Measurements from ENCODE around the gene ASAH2B. TPM values are rescaled to one million over a fixed set of nuclear protein-coding genes. Genes with fewer than 3 reads are reported as not detected.

The ASAH2B gene
- total and polyA plus RNA-seq, 2 of the 4 experiments (the other 2 are of a cell fraction): 3.7 to 5.0 TPM

GRCh38 chr10:50796693-50797092, 57.0 kb downstream of the ASAH2B start:
- Histone ChIP-seq H3K27me3 (ENCODE audit: control insufficient read depth, insufficient read depth, low read length) (peaks cover 8% of the 10 kb centered on the region), H3K27ac (ENCODE audit: insufficient read depth, low read length) (no peak overlapping the region), H3K9me1 (ENCODE audit: insufficient read depth, low read length) (no peaks in the 10 kb centered on the region), H4K8ac (ENCODE audit: low read depth in 2 of 2, low read length in 2 of 2) (no peak overlapping the region), H4K20me1 (ENCODE audit: insufficient read depth, low read length) (no peaks in the 10 kb centered on the region), H3K23ac (ENCODE audit: low read depth, low read length) (no peak overlapping the region), H3K4me1 (ENCODE audit: control insufficient read depth, insufficient read depth, low read length) (no peaks in the 10 kb centered on the region), H3K56ac (ENCODE audit: extremely low read depth, insufficient read depth, low read length) (no peak overlapping the region), H4K91ac (ENCODE audit: insufficient read depth, low read depth, low read length) (no peak overlapping the region), H3K14ac (replicated peaks; ENCODE audit: low read depth, low read length) (no peak overlapping the region), H2BK5ac (ENCODE audit: low read depth, low read length, poor library complexity, severe bottlenecking) (no peak overlapping the region), H2BK15ac (ENCODE audit: low read depth, low read length) (no peak overlapping the region), H3K4ac (ENCODE audit: low read depth, low read length) (no peak overlapping the region), H3K18ac (ENCODE audit: low read depth, low read length) (no peak overlapping the region), H2AK5ac (ENCODE audit: low read depth, low read length) (no peak overlapping the region), H2AK9ac (replicated peaks; ENCODE audit: low read depth, low read length, poor library complexity) (no peak overlapping the region), H4K5ac (ENCODE audit: low read depth, low read length) (no peak overlapping the region), H2BK20ac (ENCODE audit: low read depth, low read length) (no peak overlapping the region), H3K9ac (ENCODE audit: low read depth, low read length) (no peak overlapping the region), H2BK120ac (ENCODE audit: low read depth, low read length) (no peak overlapping the region), H3K79me1 (ENCODE audit: low read depth in 1 of 2, low read length in 2 of 2) (no peaks in the 10 kb centered on the region), H3K9me3 (ENCODE audit: control insufficient read depth, insufficient read depth, low read length) (no peaks in the 10 kb centered on the region), H3K4me3 (ENCODE audit: insufficient read depth, low read depth, low read length) (no peak overlapping the region), H2AFZ (replicated peaks; ENCODE audit: low read length, poor library complexity) (no peak overlapping the region), H3K36me3 (ENCODE audit: control insufficient read depth, insufficient read depth, low read length) (no peaks in the 10 kb centered on the region), H3K4me2 (ENCODE audit: low read depth, low read length) (no peak overlapping the region)
- intact Hi-C loops (cut with micrococcal nuclease) (no loop called here), dilution Hi-C loops (cut with HindIII; ENCODE audit: low sequenced_read_pairs, unreplicated experiment) (no loop called here), in situ Hi-C loops (cut with MboI; ENCODE audit: low sequenced_read_pairs) (no loop called here)
- ATAC-seq (ENCODE audit: low read depth): no peak
- no CpG with 5 or more reads among the region's 1 CpG for WGBS, 2 experiments (ENCODE audit: extremely low coverage in 2 of 2, insufficient read length in 1 of 2)
- no peak for DNase-seq
- BruUV-seq (replicated peaks): no TSS peak
- ChIA-PET POLR2A (ENCODE audit: unreplicated experiment) (no interaction called here), CTCF (no interaction called here)
- TF ChIP-seq SMC3 (IDR thresholded peaks at IDR 0.05; ENCODE audit: low read depth, low read length) (no peak), CHD1 (IDR thresholded peaks at IDR 0.05; ENCODE audit: low read depth, low read length) (no peak), RAD21 (IDR thresholded peaks at IDR 0.05; ENCODE audit: low read length) (no peak), FOS (IDR thresholded peaks at IDR 0.05; ENCODE audit: low read depth, low read length) (no peak), RCOR1 (IDR thresholded peaks at IDR 0.05; ENCODE audit: insufficient replicate concordance, low read length) (no peak), NFE2L2 (IDR thresholded peaks at IDR 0.05; ENCODE audit: low read depth, low read length) (no peak), MAFK (IDR thresholded peaks at IDR 0.05; ENCODE audit: low read depth, low read length) (no peak), CTCF (conservative IDR thresholded peaks at IDR 0.05; ENCODE audit: low read depth, low read length) (no peak), MXI1 (IDR thresholded peaks at IDR 0.05; ENCODE audit: borderline replicate concordance, low read depth, low read length) (no peak), RFX5 (IDR thresholded peaks at IDR 0.05; ENCODE audit: low read depth, low read length) (no peak), CEBPB (IDR thresholded peaks at IDR 0.05; ENCODE audit: low read depth, low read length) (no peak), BHLHE40 (IDR thresholded peaks at IDR 0.05; ENCODE audit: low read depth, low read length) (no peak), USF2 (IDR thresholded peaks at IDR 0.05; ENCODE audit: low read depth, low read length) (no peak), ELK1 (IDR thresholded peaks at IDR 0.05; ENCODE audit: borderline replicate concordance, low read depth, low read length) (no peak), POLR2A (IDR thresholded peaks at IDR 0.05; ENCODE audit: low read depth, low read length) (no peak)

Measured in IMR-90 (cell line).